ENCODE measurements around the gene ZNF24.
A peak's percentile ranks its signal among the peaks of the same experiment; 100 is the strongest.

ZNF24 gene

DNA sequence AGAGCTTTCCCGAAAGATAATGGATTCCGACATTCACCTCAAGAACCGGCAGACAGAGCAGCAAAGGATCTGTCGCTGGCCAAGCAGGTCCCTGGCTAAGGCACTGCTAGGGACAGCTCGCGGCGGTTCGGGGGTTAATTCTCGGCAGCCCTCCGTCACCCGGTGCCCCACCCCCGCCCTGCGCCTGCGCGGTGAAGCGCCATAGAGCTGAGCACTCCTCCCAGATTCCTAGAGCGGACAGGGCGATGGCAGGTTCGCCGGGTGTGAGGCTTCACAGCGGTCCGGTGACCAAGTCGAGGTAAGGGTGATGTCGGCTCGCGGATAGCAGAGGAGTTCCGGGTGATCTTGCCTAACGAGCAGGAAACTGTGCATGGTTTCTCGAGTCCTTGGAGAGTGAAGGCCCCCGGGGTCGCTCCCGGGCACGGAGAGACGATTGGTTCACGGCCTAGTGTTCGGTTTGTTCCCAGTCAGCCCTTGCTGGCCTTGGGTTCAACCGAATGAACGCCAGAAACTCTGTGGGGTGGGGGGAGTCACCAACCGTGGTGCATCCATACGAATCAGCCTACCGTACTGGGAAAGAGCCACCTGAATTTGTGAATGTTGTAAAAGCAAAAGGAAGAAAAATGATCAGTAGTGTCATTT lies 54.0 kb downstream of the ZNF24 start, which contains the start of gene ZSCAN30:
Gene ZSCAN30, minus strand, starts transcription at position 136 of the 642 bp plus-strand sequence. CDS start 25,877 bp downstream, outside the sequence.
- DNase-seq: peak; percentile 95

- DNase-seq: no peak
Measured at GRCh38 chr18:35289727-35290093, 54.5 kb downstream of the ZNF24 start.

DNA sequence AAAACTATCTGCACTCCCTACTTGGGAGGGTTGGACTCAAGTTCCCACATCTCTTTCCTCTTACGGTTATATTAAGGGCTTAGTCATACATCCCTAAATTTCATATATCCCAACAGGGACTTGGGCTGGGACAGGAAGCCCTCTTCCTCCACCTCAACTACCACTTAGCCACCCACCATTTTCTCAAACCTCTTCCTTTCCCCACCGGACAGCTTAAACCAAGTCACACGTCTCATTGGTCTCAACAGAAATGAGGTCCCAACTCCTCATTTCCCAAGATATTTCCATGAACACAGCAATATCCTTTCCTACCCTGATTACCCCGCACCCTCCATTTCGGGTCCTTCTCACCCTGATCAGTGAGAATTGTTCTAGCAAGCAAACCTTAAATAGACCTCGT lies 54.9 kb downstream of the ZNF24 start:
- DNase-seq: no peak

DNA sequence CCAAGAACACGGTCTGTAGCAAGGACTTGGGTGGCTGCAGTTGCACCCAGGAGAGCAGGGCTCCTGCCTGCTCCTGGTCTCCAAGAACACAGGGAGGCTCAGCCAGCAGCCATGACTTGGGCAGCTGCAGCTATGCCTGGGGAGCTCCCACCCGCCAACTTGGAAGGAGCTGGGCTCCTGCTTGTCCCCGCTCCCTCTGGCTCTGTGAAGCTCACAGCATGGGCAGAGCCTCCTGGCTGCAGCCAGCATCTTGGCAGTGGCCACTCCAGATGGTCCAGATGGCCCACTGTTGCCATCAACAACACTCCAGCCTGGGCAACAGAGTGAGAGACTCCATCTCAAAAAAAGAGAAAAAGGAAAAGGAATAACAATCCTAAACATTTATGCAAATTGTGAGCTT lies 59.4 kb downstream of the ZNF24 start:
- DNase-seq: no peak

DNA sequence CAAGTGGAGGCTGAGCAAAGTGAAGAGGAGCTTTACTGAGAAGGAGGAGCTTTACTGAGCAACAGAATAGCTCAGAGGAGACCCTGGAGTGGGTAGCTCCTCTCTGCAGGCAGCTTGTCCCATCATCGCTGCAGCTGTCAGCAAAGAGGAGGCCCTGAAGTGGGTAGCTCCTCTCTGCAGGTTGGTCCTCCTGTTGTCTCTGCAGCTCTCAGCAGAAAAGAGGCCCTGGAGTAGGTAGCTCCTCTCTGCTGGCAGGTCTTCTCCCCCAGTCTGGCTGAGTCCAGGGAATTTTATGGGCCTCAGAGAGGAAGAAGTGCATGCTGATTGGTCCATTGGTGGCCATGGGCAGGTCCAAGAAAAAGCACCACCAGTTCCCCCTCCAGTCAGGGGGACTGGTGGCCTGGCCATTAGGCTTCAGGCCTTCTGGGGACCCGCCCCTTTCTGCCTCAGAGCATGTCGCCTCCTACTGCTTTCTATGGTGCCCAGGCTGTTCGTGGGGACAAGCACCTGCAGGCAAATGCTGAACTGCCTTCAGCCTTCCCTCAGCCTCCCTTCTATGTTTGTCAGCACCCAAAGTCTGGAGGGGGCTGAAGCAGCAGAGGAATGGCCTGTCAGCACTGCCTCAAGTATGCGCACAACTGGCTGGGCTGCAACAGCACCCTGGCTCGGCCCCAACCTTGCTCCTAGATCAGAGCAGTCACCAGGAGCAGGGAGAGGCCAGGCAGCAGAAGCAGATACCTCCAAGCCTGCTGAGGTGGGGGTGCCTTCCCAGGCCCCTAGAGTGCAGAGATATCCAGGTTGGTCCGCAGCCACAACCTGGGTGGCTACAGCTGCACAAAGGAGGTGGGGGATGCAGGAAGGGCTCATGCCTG lies 60.1 kb downstream of the ZNF24 start:
- DNase-seq: no peak

- DNase-seq: no peak
Measured at GRCh38 chr18:35282353-35282752, 61.9 kb downstream of the ZNF24 start.

Measured in activated effector memory CD4-positive, alpha-beta T cell treated with Interleukin-2 at 50 U/mL for 16 hours (primary cell).